ENCODE data around the gene HS3ST3B1. TPM values are rescaled to one million over a fixed set of nuclear protein-coding genes. Genes with fewer than 3 reads are reported as not detected.

Gene HS3ST3B1
- total and polyA plus RNA-seq, 2 experiments from 2014 or later = 8.1 to 17.7 TPM

DNA sequence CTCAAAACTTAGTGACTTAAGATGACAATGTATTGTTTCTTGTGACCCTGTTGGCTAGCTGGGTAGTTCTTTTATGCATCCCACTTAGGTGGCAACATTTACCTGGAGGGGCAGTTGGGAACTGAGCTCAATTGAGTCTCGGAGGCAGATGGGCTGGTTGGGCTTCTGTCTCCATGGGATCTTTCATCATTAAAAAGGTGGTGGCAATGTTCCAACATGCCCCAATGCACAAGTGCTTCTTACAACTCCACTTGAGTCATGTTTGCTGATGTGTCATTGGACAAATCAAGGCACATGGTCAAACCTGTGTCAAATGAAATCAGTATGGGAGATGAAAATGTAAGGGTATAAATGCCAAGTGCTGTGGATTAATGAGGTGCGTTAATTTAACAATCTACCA lies 11.7 kb upstream of the HS3ST3B1 start (continued):
- TF ChIP-seq ZNF331 (CRISPR knock-in tag; IDR thresholded peaks at IDR 0.05; ENCODE audit: low read depth) = no peak

DNA sequence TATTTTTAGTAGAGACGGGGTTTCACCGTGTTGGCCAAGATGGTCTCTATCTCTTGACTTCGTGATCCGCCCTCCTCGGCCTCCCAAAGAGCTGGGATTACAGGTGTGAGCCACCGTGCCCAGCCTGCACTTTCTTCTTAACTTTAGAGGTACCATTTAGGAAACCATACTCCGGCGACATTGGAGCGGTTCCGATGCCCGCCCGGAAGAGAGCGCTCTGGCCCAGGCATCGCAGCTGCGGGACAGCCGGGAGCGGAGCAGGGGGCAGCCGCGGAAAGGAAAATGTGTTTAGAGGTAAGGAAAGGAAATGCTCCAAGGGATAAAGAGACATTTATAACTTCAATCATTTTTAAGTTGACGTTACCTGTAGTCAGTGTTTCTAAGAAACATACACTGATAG lies 6.0 kb upstream of the HS3ST3B1 start:
- H3K36me3 Mint-ChIP-seq (ENCODE audit: low read depth) = peaks cover 3% of the 10 kb centered on the region; the same call in 1 of the 3 replicates
- Histone ChIP-seq H3K4me1 (ENCODE audit: insufficient read depth) (peaks cover 20% of the 10 kb centered on the region), H3K27me3 (ENCODE audit: insufficient read depth) (peaks cover 66% of the 10 kb centered on the region), H3K4me3 (no peak overlapping the region), H3F3A (replicated peaks; ENCODE audit: low read depth) (peaks cover 7% of the 10 kb centered on the region), H3K4me2 (no peak overlapping the region), H3K79me2 (replicated peaks; ENCODE audit: insufficient read depth) (no peaks in the 10 kb centered on the region), H3K36me3 (ENCODE audit: insufficient read depth) (no peaks in the 10 kb centered on the region; the same call in 1 of the 2 replicates), H3K9me2 (ENCODE audit: insufficient read depth) (no peaks in the 10 kb centered on the region), H4K20me1 (replicated peaks; ENCODE audit: insufficient read depth) (no peaks in the 10 kb centered on the region), H3K27ac (ENCODE audit: low read depth) (no peak overlapping the region), H2AFZ (no peak overlapping the region)
- H3K4me3 Mint-ChIP-seq = no peak overlapping the region
- DNase-seq (ENCODE audit: low spot score) (peak; percentile 58), ATAC-seq (no peak)
- no peak overlapping the region for H3K27ac Mint-ChIP-seq
- peaks cover 50% of the 10 kb centered on the region for H3K27me3 Mint-ChIP-seq (ENCODE audit: insufficient read depth, low read depth, poor library complexity)
- H3K4me1 Mint-ChIP-seq = peaks cover 25% of the 10 kb centered on the region
- TF ChIP-seq, protein P1, sequence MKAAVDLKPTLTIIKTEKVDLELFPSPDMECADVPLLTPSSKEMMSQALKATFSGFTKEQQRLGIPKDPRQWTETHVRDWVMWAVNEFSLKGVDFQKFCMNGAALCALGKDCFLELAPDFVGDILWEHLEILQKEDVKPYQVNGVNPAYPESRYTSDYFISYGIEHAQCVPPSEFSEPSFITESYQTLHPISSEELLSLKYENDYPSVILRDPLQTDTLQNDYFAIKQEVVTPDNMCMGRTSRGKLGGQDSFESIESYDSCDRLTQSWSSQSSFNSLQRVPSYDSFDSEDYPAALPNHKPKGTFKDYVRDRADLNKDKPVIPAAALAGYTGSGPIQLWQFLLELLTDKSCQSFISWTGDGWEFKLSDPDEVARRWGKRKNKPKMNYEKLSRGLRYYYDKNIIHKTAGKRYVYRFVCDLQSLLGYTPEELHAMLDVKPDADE (IDR thresholded peaks at IDR 0.05) = no peak
- TF ChIP-seq, protein P2, sequence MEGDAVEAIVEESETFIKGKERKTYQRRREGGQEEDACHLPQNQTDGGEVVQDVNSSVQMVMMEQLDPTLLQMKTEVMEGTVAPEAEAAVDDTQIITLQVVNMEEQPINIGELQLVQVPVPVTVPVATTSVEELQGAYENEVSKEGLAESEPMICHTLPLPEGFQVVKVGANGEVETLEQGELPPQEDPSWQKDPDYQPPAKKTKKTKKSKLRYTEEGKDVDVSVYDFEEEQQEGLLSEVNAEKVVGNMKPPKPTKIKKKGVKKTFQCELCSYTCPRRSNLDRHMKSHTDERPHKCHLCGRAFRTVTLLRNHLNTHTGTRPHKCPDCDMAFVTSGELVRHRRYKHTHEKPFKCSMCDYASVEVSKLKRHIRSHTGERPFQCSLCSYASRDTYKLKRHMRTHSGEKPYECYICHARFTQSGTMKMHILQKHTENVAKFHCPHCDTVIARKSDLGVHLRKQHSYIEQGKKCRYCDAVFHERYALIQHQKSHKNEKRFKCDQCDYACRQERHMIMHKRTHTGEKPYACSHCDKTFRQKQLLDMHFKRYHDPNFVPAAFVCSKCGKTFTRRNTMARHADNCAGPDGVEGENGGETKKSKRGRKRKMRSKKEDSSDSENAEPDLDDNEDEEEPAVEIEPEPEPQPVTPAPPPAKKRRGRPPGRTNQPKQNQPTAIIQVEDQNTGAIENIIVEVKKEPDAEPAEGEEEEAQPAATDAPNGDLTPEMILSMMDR (conservative IDR thresholded peaks at IDR 0.05; ENCODE audit: low read depth in 2 of 2) = peak; percentile 57 to 76
- peaks cover 11% of the 10 kb centered on the region; the same call in 1 of the 3 replicates for H3K9me3 Mint-ChIP-seq

DNA sequence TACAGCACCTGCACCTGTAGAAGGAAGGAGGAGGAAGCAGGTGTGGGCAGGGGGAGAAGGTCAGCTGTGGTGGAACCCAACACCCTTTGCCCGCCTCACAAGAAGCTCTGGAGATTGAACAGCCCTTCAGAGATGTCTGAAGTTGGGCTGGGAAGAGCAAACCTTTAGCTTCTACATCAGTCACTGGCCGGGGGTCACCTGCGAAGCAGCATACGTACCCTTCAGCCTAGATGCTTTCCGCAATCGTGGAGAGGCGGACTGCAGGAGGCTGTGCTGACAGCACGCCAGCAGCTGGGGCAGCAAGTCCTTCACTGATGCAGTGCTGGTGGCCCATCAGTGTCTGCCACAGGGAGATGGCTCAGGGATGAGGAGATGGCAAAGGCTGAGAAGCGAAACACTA lies 5.2 kb upstream of the HS3ST3B1 start:
- Histone ChIP-seq H3K4me3 (no peak overlapping the region), H2AFZ (no peak overlapping the region), H3K9me2 (ENCODE audit: insufficient read depth) (no peaks in the 10 kb centered on the region), H3K27me3 (ENCODE audit: insufficient read depth) (peaks cover 72% of the 10 kb centered on the region), H3F3A (replicated peaks; ENCODE audit: low read depth) (peaks cover 10% of the 10 kb centered on the region), H3K4me1 (ENCODE audit: insufficient read depth) (peaks cover 24% of the 10 kb centered on the region), H3K79me2 (replicated peaks; ENCODE audit: insufficient read depth) (no peaks in the 10 kb centered on the region), H3K4me2 (no peak overlapping the region), H3K36me3 (ENCODE audit: insufficient read depth) (no peaks in the 10 kb centered on the region; the same call in 1 of the 2 replicates), H4K20me1 (replicated peaks; ENCODE audit: insufficient read depth) (no peaks in the 10 kb centered on the region), H3K27ac (ENCODE audit: low read depth) (no peak overlapping the region)
- Mint-ChIP-seq H3K4me3 (no peak overlapping the region), H3K27me3 (ENCODE audit: insufficient read depth, low read depth, poor library complexity) (peaks cover 58% of the 10 kb centered on the region), H3K27ac (no peak overlapping the region), H3K36me3 (ENCODE audit: low read depth) (no peaks in the 10 kb centered on the region), H3K9me3 (peaks cover 10% of the 10 kb centered on the region; the same call in 2 of the 3 replicates), H3K4me1 (peaks cover 32% of the 10 kb centered on the region)
- ATAC-seq = no peak
- no peak for DNase-seq (ENCODE audit: low spot score)
- TF ChIP-seq JUNB (IDR thresholded peaks at IDR 0.05; ENCODE audit: unreplicated experiment) = no peak
- TF ChIP-seq EZH2phosphoT487 (IDR thresholded peaks at IDR 0.05; ENCODE audit: unreplicated experiment) = no peak
- TF ChIP-seq EZH2 (IDR thresholded peaks at IDR 0.05; ENCODE audit: low read depth, unreplicated experiment) = no peak
- no peak for TF ChIP-seq STAT1 (IDR thresholded peaks at IDR 0.05; ENCODE audit: unreplicated experiment)
- TF ChIP-seq ZNF331 (CRISPR knock-in tag; IDR thresholded peaks at IDR 0.05; ENCODE audit: low read depth) = no peak
- TF ChIP-seq CREB1 (CRISPR knock-in tag; IDR thresholded peaks at IDR 0.05; ENCODE audit: low read depth) = no peak
- no peak for TF ChIP-seq POLR2AphosphoS5 (IDR thresholded peaks at IDR 0.05; ENCODE audit: low read depth)
- TF ChIP-seq, protein P3, sequence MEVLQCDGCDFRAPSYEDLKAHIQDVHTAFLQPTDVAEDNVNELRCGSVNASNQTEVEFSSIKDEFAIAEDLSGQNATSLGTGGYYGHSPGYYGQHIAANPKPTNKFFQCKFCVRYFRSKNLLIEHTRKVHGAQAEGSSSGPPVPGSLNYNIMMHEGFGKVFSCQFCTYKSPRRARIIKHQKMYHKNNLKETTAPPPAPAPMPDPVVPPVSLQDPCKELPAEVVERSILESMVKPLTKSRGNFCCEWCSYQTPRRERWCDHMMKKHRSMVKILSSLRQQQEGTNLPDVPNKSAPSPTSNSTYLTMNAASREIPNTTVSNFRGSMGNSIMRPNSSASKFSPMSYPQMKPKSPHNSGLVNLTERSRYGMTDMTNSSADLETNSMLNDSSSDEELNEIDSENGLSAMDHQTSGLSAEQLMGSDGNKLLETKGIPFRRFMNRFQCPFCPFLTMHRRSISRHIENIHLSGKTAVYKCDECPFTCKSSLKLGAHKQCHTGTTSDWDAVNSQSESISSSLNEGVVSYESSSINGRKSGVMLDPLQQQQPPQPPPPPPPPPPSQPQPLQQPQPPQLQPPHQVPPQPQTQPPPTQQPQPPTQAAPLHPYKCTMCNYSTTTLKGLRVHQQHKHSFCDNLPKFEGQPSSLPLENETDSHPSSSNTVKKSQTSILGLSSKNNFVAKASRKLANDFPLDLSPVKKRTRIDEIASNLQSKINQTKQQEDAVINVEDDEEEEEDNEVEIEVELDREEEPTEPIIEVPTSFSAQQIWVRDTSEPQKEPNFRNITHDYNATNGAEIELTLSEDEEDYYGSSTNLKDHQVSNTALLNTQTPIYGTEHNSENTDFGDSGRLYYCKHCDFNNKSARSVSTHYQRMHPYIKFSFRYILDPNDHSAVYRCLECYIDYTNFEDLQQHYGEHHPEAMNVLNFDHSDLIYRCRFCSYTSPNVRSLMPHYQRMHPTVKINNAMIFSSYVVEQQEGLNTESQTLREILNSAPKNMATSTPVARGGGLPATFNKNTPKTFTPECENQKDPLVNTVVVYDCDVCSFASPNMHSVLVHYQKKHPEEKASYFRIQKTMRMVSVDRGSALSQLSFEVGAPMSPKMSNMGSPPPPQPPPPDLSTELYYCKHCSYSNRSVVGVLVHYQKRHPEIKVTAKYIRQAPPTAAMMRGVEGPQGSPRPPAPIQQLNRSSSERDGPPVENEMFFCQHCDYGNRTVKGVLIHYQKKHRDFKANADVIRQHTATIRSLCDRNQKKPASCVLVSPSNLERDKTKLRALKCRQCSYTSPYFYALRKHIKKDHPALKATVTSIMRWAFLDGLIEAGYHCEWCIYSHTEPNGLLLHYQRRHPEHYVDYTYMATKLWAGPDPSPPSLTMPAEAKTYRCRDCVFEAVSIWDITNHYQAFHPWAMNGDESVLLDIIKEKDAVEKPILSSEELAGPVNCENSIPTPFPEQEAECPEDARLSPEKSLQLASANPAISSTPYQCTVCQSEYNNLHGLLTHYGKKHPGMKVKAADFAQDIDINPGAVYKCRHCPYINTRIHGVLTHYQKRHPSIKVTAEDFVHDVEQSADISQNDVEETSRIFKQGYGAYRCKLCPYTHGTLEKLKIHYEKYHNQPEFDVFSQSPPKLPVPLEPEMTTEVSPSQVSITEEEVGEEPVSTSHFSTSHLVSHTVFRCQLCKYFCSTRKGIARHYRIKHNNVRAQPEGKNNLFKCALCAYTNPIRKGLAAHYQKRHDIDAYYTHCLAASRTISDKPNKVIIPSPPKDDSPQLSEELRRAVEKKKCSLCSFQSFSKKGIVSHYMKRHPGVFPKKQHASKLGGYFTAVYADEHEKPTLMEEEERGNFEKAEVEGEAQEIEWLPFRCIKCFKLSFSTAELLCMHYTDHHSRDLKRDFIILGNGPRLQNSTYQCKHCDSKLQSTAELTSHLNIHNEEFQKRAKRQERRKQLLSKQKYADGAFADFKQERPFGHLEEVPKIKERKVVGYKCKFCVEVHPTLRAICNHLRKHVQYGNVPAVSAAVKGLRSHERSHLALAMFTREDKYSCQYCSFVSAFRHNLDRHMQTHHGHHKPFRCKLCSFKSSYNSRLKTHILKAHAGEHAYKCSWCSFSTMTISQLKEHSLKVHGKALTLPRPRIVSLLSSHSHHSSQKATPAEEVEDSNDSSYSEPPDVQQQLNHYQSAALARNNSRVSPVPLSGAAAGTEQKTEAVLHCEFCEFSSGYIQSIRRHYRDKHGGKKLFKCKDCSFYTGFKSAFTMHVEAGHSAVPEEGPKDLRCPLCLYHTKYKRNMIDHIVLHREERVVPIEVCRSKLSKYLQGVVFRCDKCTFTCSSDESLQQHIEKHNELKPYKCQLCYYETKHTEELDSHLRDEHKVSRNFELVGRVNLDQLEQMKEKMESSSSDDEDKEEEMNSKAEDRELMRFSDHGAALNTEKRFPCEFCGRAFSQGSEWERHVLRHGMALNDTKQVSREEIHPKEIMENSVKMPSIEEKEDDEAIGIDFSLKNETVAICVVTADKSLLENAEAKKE (CRISPR knock-in tag; IDR thresholded peaks at IDR 0.05) = no peak
- TF ChIP-seq, protein P1 (IDR thresholded peaks at IDR 0.05) = no peak
